Ascending aorta (tissue), 2 donors: ENCODE measurements around the gene SYCE1. TPM values are rescaled to one million over a fixed set of nuclear protein-coding genes. Genes with fewer than 3 reads are reported as not detected.
A peak's percentile ranks its signal among the peaks of the same experiment; 100 is the strongest.
"Not testable (repeated sequence)": the region's sequence is repeated elsewhere in the genome, so short reads cannot be mapped to it uniquely, and the experiment has no call there.

Experiments used
- DNase-seq, 2 donors: peaks; one replicate each; pipeline ENCODE4 v3.0.0-alpha.2; 2019; ENCODE audit warnings: low spot score in 2 of 2
- H3K27ac ChIP-seq, 2 donors: fragments of 200-600 bp; sonication (generic); one replicate each; pipeline ENCODE4 v1.5.1; 2016 to 2017; ENCODE audit warnings: mild to moderate bottlenecking in 1 of 2
- H3K27me3 ChIP-seq: fragments of 200-600 bp; sonication (generic); one replicate; pipeline ENCODE4 v1.5.1; 2017
- H3K36me3 ChIP-seq, 2 donors: fragments of 200-600 bp; sonication (generic); one replicate each; pipeline ENCODE4 v1.5.1; 2016
- H3K4me1 ChIP-seq, 2 donors: fragments of 200-600 bp; sonication (generic); one replicate each; pipeline ENCODE4 v1.5.1; 2016 to 2017; ENCODE audit warnings: mild to moderate bottlenecking in 1 of 2
- H3K4me3 ChIP-seq, 2 donors: fragments of 200-600 bp; sonication (generic); one replicate each; pipeline ENCODE4 v1.5.1; 2016 to 2017; ENCODE audit warnings: mild to moderate bottlenecking in 1 of 2
- H3K9me3 ChIP-seq, 2 donors: fragments of 200-600 bp; sonication (generic); one replicate each; pipeline ENCODE4 v1.5.1; 2016
- CTCF ChIP-seq, 3 experiments: fragments of 200-600 bp in 2 of 3; fragments of 450-650 bp in 1 of 3; sonication (generic) in 2 of 3; IDR thresholded peaks; one replicate each; pipeline ENCODE4 v1.5.1; 2016 to 2019; ENCODE audit warnings: antibody characterized with exemption in 3 of 3, mild to moderate bottlenecking in 1 of 3, moderate library complexity in 1 of 3
- intact Hi-C: fragments of 100-400 bp; cut with DNase I; formaldehyde crosslinking; loops from one replicate; pipeline ENCODE4 v1.15.1; 2023
- total RNA-seq: library from RNA; depleted of rRNA; stranded (reverse); fragments of >200 nt; gene quantifications from one replicate; pipeline ENCODE4 v1.1.0, GENCODE V29; 2016

Gene SYCE1
- total RNA-seq, 1 donor from 2014 or later, result not detected

- no peaks in the 10 kb centered on the region for H3K4me1 ChIP-seq
- no peaks in the 10 kb centered on the region for H3K27me3 ChIP-seq
- intact Hi-C loops, result no loop called here
- peaks cover 0 to 11% of the 10 kb centered on the region in 2 donors for H3K9me3 ChIP-seq
- H3K4me3 ChIP-seq, result peak overlapping the region; percentile 36 to 60
- TF ChIP-seq CTCF (IDR thresholded peaks at IDR 0.05), result peak; percentile 47 to 68 (median 66)
- no peaks in the 10 kb centered on the region for H3K36me3 ChIP-seq
- DNase-seq, result peak in 1 of 2 donors; percentile 82
- H3K27ac ChIP-seq, result no peak overlapping the region
Measured at GRCh38 chr10:133520193-133520738, 45.1 kb downstream of the SYCE1 start.

- not testable (repeated sequence) for H3K27me3 ChIP-seq, H3K4me3 ChIP-seq, DNase-seq, H3K27ac ChIP-seq, H3K4me1 ChIP-seq, H3K36me3 ChIP-seq, H3K9me3 ChIP-seq
- intact Hi-C loops, result loop anchor here (10.0 kb wide), 1 partner anchor 194 kb away; no protein-coding TSS in a partner anchor
Measured at GRCh38 chr10:133518517-133518916, 46.9 kb downstream of the SYCE1 start.

GRCh38 chr10:133516057-133516456 lies 49.3 kb downstream of the SYCE1 start:
- DNase-seq, result no peak
- intact Hi-C loops, result loop anchor here (10.0 kb wide), 1 partner anchor 191 kb away; no protein-coding TSS in a partner anchor
- Histone ChIP-seq H3K36me3 (no peaks in the 10 kb centered on the region), H3K27ac (no peak overlapping the region), H3K4me1 (no peaks in the 10 kb centered on the region), H3K27me3 (no peaks in the 10 kb centered on the region), H3K9me3 (no peaks in the 10 kb centered on the region), H3K4me3 (no peak overlapping the region)
- TF ChIP-seq CTCF (IDR thresholded peaks at IDR 0.05), result no peak

GRCh38 chr10:133515471-133515870 lies 49.9 kb downstream of the SYCE1 start:
- no peaks in the 10 kb centered on the region for H3K4me1 ChIP-seq
- H3K36me3 ChIP-seq, result no peaks in the 10 kb centered on the region
- no peak for DNase-seq
- H3K27ac ChIP-seq, result no peak overlapping the region
- no peaks in the 10 kb centered on the region for H3K9me3 ChIP-seq
- no peaks in the 10 kb centered on the region for H3K27me3 ChIP-seq
- no peak for TF ChIP-seq CTCF (IDR thresholded peaks at IDR 0.05)
- H3K4me3 ChIP-seq, result no peak overlapping the region
- intact Hi-C loops, result loop anchor here (10.0 kb wide), 1 partner anchor 191 kb away; no protein-coding TSS in a partner anchor

- no peak overlapping the region for H3K4me3 ChIP-seq
- H3K27ac ChIP-seq, result no peak overlapping the region
- peaks cover 0 to 7% of the 10 kb centered on the region in 2 donors for H3K9me3 ChIP-seq
- no peaks in the 10 kb centered on the region for H3K36me3 ChIP-seq
- H3K27me3 ChIP-seq, result no peaks in the 10 kb centered on the region
- H3K4me1 ChIP-seq, result no peaks in the 10 kb centered on the region
- intact Hi-C loops, result loop anchor here (10.0 kb wide), 1 partner anchor 187 kb away; no protein-coding TSS in a partner anchor
- DNase-seq, result no peak
- TF ChIP-seq CTCF (IDR thresholded peaks at IDR 0.05), result no peak
Measured at GRCh38 chr10:133511907-133512528, 53.4 kb downstream of the SYCE1 start.

- no peaks in the 10 kb centered on the region for H3K4me1 ChIP-seq
- no peaks in the 10 kb centered on the region for H3K36me3 ChIP-seq
- no peak for DNase-seq
- no peaks in the 10 kb centered on the region for H3K27me3 ChIP-seq
- TF ChIP-seq CTCF (IDR thresholded peaks at IDR 0.05), result no peak
- H3K9me3 ChIP-seq, result peaks cover 0 to 7% of the 10 kb centered on the region in 2 donors
- intact Hi-C loops, result loop anchor here (10.0 kb wide), 1 partner anchor 187 kb away; no protein-coding TSS in a partner anchor
- no peak overlapping the region for H3K27ac ChIP-seq
- no peak overlapping the region for H3K4me3 ChIP-seq
Measured at GRCh38 chr10:133511408-133511807, 54.0 kb downstream of the SYCE1 start.
